ENCODE data around the gene PRXL2B.
"Not testable (repeated sequence)": the region's sequence is repeated elsewhere in the genome, so short reads cannot be mapped to it uniquely, and the experiment has no call there.

The PRXL2B gene

GRCh38 chr1:2586154-2587070 is at the start of gene PRXL2B:
Gene PRXL2B (plus strand): TSS chr1:2586777. CDS start chr1:2586886, 109 bp downstream.
- peak; percentile 96 for DNase-seq (ENCODE audit: low spot score)

GRCh38 chr1:2537784-2538115 is 48.8 kb upstream of the PRXL2B start:
- no peak for DNase-seq (ENCODE audit: low spot score)

GRCh38 chr1:2538376-2538775 is 48.2 kb upstream of the PRXL2B start:
- DNase-seq (ENCODE audit: low spot score), result no peak

- DNase-seq (ENCODE audit: low spot score), result no peak
Measured at GRCh38 chr1:2538872-2539271, 47.7 kb upstream of the PRXL2B start.

GRCh38 chr1:2539312-2539907 is 47.2 kb upstream of the PRXL2B start:
- no peak for DNase-seq (ENCODE audit: low spot score)

GRCh38 chr1:2540816-2541492 is 45.6 kb upstream of the PRXL2B start:
- no peak for DNase-seq (ENCODE audit: low spot score)

GRCh38 chr1:2541619-2542245 is 44.8 kb upstream of the PRXL2B start:
- DNase-seq (ENCODE audit: low spot score), result peak; percentile 53

GRCh38 chr1:2542246-2542915 is 44.2 kb upstream of the PRXL2B start:
- DNase-seq (ENCODE audit: low spot score), result no peak

- DNase-seq (ENCODE audit: low spot score), result no peak
Measured at GRCh38 chr1:2543543-2544092, 43.0 kb upstream of the PRXL2B start.

GRCh38 chr1:2544093-2544874 is 42.3 kb upstream of the PRXL2B start:
- DNase-seq (ENCODE audit: low spot score), result no peak

GRCh38 chr1:2544875-2545640 is 41.5 kb upstream of the PRXL2B start:
- DNase-seq (ENCODE audit: low spot score), result no peak

- DNase-seq (ENCODE audit: low spot score), result peak; percentile 85
Measured at GRCh38 chr1:2545754-2546514, 40.6 kb upstream of the PRXL2B start.

- DNase-seq (ENCODE audit: low spot score), result peak; percentile 82
Measured at GRCh38 chr1:2546515-2547209, 39.9 kb upstream of the PRXL2B start.

GRCh38 chr1:2547210-2548067 is 39.1 kb upstream of the PRXL2B start:
- no peak for DNase-seq (ENCODE audit: low spot score)

- DNase-seq (ENCODE audit: low spot score), result peak; percentile 86
Measured at GRCh38 chr1:2548068-2548589, 38.4 kb upstream of the PRXL2B start.

GRCh38 chr1:2549367-2550029 is 37.1 kb upstream of the PRXL2B start:
- DNase-seq (ENCODE audit: low spot score), result not testable (repeated sequence)
